IPS-18a (cell line): ENCODE results near the gene AOPEP.

Experiments used
- H3K27ac ChIP-seq: one replicate; pipeline ENCODE4 v1.5.1; 2013; ENCODE audit warnings: low read length
- H3K27me3 ChIP-seq: one replicate; pipeline ENCODE4 v1.6.1; 2013; ENCODE audit warnings: mild to moderate bottlenecking, low read length; ENCODE audit not compliant: control insufficient read depth, insufficient read depth
- H3K36me3 ChIP-seq: one replicate; pipeline ENCODE4 v1.6.1; 2013; ENCODE audit warnings: low read depth, low read length; ENCODE audit not compliant: control insufficient read depth
- H3K4me1 ChIP-seq: one replicate; pipeline ENCODE4 v1.6.1; 2013; ENCODE audit warnings: low read depth, low read length; ENCODE audit not compliant: control insufficient read depth
- H3K4me3 ChIP-seq: one replicate; pipeline ENCODE4 v1.5.1; 2013; ENCODE audit warnings: low read length
- H3K9ac ChIP-seq: one replicate; pipeline ENCODE4 v1.6.1; 2013; ENCODE audit warnings: mild to moderate bottlenecking, low read length, moderate library complexity
- H3K9me3 ChIP-seq: one replicate; pipeline ENCODE4 v1.6.1; 2013; ENCODE audit warnings: low read depth, low read length; ENCODE audit not compliant: control insufficient read depth

The AOPEP gene

DNA sequence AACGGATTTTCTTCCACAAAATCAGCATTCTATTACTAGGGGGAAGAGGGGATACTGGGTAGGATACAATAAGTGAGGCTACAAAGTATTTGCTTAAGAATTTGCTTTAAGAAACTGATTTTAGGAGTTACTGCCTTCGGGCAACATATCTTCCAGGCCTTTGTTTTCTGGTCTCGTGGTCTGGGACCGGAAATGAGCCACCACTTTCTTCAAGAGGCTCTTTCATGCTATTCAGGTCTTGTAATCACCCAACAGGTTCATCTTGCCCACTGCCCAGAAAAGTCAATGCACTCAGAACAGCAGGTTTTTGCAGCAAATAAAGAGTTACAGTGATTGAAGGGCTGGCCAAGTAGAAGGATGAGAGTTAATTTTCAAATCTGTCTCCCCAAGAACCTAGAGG lies 6.6 kb upstream of the AOPEP start:
- Histone ChIP-seq H3K9me3 (no peaks in the 10 kb centered on the region), H3K9ac (no peak overlapping the region), H3K4me1 (no peaks in the 10 kb centered on the region), H3K36me3 (no peaks in the 10 kb centered on the region), H3K4me3 (no peak overlapping the region), H3K27ac (no peak overlapping the region), H3K27me3 (no peaks in the 10 kb centered on the region)

DNA sequence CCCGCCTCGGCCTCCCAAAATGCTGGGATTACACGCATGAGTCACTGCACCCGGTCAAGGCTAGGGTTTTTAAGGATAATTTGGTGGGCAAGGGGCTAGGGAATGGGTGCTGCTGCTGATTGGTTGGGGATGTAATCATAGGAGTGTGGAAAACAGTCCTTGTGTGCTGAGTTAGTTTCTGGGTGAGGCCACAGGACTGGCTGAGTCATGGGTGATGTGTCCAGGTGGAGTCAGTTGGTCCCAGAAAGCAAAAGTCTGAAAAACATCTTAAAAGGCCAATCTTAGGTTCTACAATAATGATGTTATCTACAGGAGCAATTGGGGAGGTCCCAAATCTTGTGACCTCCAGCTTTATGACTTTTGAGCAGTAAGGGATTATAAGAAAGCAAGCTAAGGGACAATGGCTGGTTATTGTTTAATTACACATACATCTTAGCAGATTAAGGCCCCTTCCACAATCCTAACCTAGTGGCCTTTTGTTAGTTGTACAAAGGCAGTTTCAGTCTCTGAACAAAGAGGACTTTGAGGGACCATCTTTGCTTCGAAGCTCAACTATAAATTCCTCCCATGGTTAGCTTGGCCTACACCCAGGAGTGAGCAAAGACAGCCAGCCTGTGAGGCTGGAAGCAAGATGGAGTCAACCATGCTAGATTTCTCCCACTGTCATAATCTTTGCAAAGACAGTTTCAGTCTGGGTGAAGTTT lies 5.5 kb upstream of the AOPEP start:
- no peak overlapping the region for H3K27ac ChIP-seq
- no peak overlapping the region for H3K4me3 ChIP-seq
- H3K27me3 ChIP-seq = no peaks in the 10 kb centered on the region
- H3K9ac ChIP-seq = no peak overlapping the region
- no peaks in the 10 kb centered on the region for H3K36me3 ChIP-seq
- H3K9me3 ChIP-seq = no peaks in the 10 kb centered on the region
- H3K4me1 ChIP-seq = no peaks in the 10 kb centered on the region

DNA sequence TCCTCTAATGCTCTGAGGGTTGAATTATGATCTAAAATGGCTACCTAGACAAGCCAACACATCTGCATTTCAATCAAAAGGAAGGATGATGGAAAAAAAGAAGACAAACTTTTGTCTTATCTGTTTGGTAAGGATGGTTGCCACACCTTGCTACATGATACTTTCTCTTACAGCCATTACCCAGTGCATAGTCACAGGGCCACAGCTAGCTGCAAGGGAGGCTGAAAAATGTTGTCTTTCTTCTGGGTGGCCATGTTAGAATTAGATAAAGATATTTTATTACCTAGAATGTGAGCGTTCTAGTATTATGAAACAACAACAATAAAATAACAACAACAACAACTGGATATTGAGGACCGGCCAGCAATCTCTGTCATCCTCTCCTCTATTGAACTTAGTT lies 4.7 kb upstream of the AOPEP start:
- no peak overlapping the region for H3K27ac ChIP-seq
- no peak overlapping the region for H3K4me3 ChIP-seq
- H3K27me3 ChIP-seq = no peaks in the 10 kb centered on the region
- no peaks in the 10 kb centered on the region for H3K9me3 ChIP-seq
- no peaks in the 10 kb centered on the region for H3K4me1 ChIP-seq
- no peaks in the 10 kb centered on the region for H3K36me3 ChIP-seq
- H3K9ac ChIP-seq = no peak overlapping the region

DNA sequence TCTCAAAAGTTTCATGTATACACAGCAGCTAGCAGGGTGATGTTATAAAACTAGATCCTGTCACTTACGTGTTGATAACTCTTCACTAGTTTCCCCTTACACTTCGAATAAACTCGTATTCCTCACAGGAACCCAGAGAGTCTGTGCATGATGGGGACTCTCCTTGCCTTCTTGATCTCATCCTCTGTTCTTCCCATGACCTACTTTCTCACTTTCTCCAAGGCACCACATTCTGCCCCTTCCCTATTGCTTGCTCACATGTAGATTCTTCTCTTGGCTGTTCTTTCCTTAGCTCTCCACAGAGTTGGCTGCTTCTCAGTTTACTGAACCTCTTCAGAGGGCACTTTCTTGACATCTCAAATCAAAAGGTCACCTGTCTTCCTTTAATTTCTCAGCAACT lies 1.2 kb upstream of the AOPEP start:
- Histone ChIP-seq H3K9me3 (no peaks in the 10 kb centered on the region), H3K4me3 (no peak overlapping the region), H3K36me3 (no peaks in the 10 kb centered on the region), H3K9ac (no peak overlapping the region), H3K27me3 (no peaks in the 10 kb centered on the region), H3K4me1 (no peaks in the 10 kb centered on the region), H3K27ac (no peak overlapping the region)

DNA sequence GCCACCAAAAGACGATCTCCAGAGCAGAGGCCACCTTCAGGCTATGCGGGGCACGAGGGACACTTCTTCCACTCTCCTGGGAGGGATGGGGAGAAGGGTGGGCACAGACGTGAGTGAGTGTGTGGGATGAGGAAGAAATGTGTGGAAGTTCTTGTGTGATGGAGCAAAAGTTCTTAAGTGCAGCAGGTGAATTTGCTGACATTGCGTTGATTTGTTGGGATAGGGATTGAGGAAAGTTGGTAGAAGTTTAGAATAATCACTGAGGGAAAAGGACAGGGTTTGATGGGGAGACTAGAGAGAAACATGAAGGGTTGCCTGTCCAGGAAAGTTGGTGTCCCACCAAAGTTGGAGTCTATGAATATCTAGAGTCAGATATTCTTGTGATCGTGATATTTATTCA lies 2.2 kb downstream of the AOPEP start:
- Histone ChIP-seq H3K4me3 (no peak overlapping the region), H3K27me3 (no peaks in the 10 kb centered on the region), H3K9me3 (no peaks in the 10 kb centered on the region), H3K27ac (no peak overlapping the region), H3K36me3 (no peaks in the 10 kb centered on the region), H3K9ac (no peak overlapping the region), H3K4me1 (no peaks in the 10 kb centered on the region)

DNA sequence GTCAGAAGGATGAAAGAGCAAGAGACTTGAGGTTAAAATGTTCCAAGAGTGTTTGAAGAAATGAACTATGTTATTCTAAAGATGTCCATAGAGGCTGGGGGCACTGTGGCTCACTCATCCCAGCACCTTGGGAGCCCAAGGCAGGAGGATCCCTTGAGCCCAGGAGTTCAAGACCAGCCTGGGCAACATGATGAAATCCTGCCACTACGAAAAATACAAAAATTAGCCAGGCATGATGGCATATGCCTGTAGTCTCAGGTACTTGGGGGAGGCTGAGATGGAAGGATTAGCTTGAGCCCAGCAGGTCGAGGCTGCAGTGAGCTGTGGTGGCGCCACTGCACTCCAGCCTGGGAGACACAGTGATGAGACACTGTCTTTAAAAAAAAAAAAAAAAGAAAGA lies 2.7 kb downstream of the AOPEP start:
- Histone ChIP-seq H3K36me3 (no peaks in the 10 kb centered on the region), H3K27me3 (no peaks in the 10 kb centered on the region), H3K4me3 (no peak overlapping the region), H3K4me1 (no peaks in the 10 kb centered on the region), H3K27ac (no peak overlapping the region), H3K9me3 (no peaks in the 10 kb centered on the region), H3K9ac (no peak overlapping the region)

DNA sequence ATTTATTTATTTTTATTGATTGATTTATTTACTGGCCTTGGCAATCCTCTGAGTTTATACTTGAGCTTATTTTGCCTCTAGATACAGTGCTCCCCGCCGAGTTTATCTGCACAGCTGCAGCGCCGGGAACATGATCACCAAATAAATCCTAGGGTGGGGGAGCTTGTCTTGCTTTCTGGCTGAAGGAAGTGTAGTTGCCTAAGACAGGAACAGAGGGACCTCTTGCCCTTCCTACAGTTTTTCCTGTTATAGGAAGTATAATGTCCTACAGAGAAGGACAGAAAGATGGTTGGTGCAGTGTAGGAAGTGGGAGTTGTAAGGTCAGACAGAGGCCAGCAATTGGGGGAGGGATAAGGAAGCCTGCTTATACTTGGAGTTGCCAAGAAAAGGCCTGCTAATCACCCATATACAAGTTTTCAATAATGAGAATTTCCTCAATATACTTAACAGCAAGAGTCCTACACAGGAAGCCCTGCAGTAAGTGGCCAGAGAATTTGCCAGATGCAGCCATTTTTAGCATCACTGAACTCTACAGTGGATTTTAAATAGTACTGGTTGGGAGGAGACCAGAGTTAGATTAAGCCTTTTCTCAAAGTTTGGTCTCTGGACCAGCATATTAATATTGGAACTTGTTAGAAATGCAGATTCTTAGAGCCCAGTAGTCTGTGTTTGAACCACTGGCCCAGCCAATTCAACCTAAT lies 7.7 kb downstream of the AOPEP start:
- Histone ChIP-seq H3K4me1 (no peaks in the 10 kb centered on the region), H3K4me3 (no peak overlapping the region), H3K27me3 (no peaks in the 10 kb centered on the region), H3K9ac (no peak overlapping the region), H3K9me3 (no peaks in the 10 kb centered on the region), H3K36me3 (no peaks in the 10 kb centered on the region), H3K27ac (no peak overlapping the region)

DNA sequence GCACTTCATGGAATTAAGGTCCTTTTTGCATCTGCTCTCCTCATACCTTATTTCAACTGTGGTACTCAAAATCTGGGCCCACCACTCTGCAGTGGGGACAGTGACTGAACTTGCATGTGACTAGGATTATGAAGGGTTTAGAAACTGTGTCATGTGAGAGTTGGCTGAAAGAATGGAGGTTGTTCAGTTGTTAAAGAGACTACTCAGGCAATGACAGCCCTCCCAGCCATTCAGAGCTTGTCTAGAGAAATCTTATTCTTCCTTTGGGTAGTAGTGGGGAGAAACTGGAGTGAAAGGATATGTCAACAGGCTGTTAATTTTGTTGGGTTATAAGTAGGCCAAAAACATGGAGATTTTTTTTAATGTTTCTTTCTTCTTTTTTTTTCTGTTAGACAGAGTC lies 10.3 kb downstream of the AOPEP start:
- H3K36me3 ChIP-seq = no peaks in the 10 kb centered on the region
- H3K9me3 ChIP-seq = no peaks in the 10 kb centered on the region
- no peaks in the 10 kb centered on the region for H3K4me1 ChIP-seq
- H3K4me3 ChIP-seq = no peak overlapping the region
- no peak overlapping the region for H3K27ac ChIP-seq
- H3K27me3 ChIP-seq = no peaks in the 10 kb centered on the region
- no peak overlapping the region for H3K9ac ChIP-seq

DNA sequence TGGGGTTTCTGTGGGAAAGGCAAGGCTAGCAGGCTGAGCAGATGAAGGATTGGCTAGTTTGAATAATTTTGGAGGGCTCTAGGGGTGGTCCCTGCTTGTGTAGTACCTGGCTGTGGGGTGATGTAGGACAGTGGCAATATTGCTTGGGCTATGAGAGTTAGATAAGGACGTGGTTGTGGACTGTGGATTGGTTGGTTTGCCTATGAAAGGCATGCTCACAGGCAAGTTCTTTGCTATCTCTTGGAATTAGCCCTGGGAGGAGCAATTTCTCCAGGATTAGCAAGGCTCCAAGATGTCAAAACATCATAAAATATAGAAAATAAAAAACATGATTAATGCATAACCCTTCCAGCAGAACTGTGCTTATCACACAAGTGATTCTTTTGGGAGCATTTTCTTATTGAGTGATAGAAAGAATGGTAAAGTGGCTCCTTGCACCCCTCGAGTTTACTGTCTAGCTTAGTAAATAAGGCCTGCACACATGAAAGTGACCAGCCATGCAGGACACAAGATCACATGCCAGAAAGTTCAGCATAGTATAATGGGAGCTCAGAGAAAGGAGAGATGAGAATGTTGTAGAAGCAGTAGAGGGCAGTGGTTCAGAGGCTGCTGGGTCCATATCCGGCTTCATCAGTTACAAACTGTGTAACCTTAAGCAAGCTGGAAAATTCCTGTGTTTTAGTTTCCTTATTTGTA lies 13.8 kb downstream of the AOPEP start:
- H3K4me3 ChIP-seq = no peak overlapping the region
- no peaks in the 10 kb centered on the region for H3K4me1 ChIP-seq
- H3K27me3 ChIP-seq = no peaks in the 10 kb centered on the region
- no peaks in the 10 kb centered on the region for H3K9me3 ChIP-seq
- no peaks in the 10 kb centered on the region for H3K36me3 ChIP-seq
- no peak overlapping the region for H3K27ac ChIP-seq
- H3K9ac ChIP-seq = no peak overlapping the region

DNA sequence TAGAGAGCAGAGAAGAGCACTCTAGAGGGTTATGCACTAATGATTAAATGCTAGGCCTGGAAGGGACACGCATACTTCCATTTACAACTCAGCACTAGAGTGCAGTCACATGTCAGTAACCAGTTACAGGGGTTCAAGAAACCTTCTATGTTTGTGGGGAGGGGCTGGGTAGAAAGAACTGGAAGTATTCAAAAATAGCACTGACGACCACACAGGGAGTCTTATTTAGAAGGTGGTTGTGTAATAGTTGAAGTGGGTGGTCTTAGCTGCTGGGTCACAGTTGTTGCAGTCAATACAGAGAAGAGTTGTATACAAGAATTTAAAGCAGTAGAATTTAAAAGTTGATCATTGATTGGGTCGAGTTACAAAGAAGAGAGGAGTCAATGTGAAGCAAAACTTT lies 15.4 kb downstream of the AOPEP start:
- H3K9me3 ChIP-seq = no peaks in the 10 kb centered on the region
- no peak overlapping the region for H3K27ac ChIP-seq
- no peaks in the 10 kb centered on the region for H3K27me3 ChIP-seq
- no peak overlapping the region for H3K4me3 ChIP-seq
- H3K4me1 ChIP-seq = no peaks in the 10 kb centered on the region
- H3K9ac ChIP-seq = no peak overlapping the region
- H3K36me3 ChIP-seq = no peaks in the 10 kb centered on the region

DNA sequence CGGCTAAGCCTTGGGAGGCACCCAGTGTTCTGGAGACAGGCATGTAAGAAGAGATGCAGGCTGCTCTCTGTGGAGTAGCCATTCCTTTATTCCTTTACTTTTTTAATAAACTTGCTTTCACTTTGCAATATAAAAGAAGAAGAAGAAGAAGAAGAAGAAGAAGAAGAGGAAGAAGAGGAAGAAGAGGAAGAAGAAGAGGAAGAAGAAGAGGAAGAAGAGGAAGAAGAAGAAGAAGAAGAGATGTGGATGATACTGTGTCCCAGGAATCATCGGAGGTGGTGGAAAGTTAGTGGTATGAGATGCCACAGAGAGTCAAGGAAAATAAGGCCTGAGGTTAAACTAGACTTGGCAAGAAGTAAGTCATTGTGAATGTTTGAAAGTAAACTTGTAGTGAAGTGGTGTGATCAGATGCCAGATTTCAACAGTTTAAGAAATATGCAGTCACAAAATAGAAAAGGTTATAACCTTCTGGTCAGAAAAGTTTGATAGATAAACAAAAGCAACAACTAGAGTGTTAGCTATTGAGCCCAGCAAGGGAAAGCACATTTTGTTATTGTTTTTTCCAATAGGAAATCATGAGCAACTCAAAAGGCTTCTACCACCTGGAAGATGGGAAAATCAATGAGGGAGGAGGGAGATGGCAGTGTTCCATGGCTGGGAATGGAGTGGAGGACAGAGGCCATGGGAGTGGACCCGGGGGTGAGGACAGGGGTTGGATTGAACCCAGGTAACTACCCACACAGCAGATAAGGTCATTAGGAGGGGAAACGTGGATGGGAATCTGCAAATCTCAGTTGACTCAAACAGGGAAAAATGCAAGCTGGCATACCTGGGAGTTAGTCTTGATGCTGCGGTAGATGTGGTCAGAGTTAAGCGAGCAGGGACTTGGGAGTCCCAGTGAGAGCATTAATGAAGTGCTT lies 16.8 kb downstream of the AOPEP start:
- H3K9ac ChIP-seq = no peak overlapping the region
- H3K4me1 ChIP-seq = no peaks in the 10 kb centered on the region
- no peaks in the 10 kb centered on the region for H3K36me3 ChIP-seq
- H3K9me3 ChIP-seq = no peaks in the 10 kb centered on the region
- no peaks in the 10 kb centered on the region for H3K27me3 ChIP-seq
- H3K4me3 ChIP-seq = no peak overlapping the region
- no peak overlapping the region for H3K27ac ChIP-seq
